Measurements from ENCODE around the gene ZSWIM5.
"Not testable (repeated sequence)": the region's sequence is repeated elsewhere in the genome, so short reads cannot be mapped to it uniquely, and the experiment has no call there.

Gene ZSWIM5

GRCh38 chr1:45103534-45103933 lies 102.9 kb downstream of the ZSWIM5 start:
- Histone ChIP-seq H3K4me1 (ENCODE audit: insufficient read depth, low read length) (no peaks in the 10 kb centered on the region), H3K9me3 (ENCODE audit: control insufficient read depth, insufficient read depth, low read length) (no peaks in the 10 kb centered on the region; the same call in none of the 2 replicates), H3K9ac (ENCODE audit: low read depth, low read length) (no peak overlapping the region), H3K36me3 (ENCODE audit: insufficient read depth, low read length) (no peaks in the 10 kb centered on the region)

- Histone ChIP-seq H3K9me3 (ENCODE audit: control insufficient read depth, insufficient read depth, low read length) (no peaks in the 10 kb centered on the region; the same call in 1 of the 2 replicates), H3K9ac (ENCODE audit: low read depth, low read length) (no peak overlapping the region), H3K4me1 (ENCODE audit: insufficient read depth, low read length) (no peaks in the 10 kb centered on the region), H3K36me3 (ENCODE audit: insufficient read depth, low read length) (no peaks in the 10 kb centered on the region)
Observed at GRCh38 chr1:45101947-45102346, 104.5 kb downstream of the ZSWIM5 start.

- not testable (repeated sequence) for H3K36me3 ChIP-seq (ENCODE audit: insufficient read depth, low read length); H3K9me3 ChIP-seq (ENCODE audit: control insufficient read depth, insufficient read depth, low read length); H3K4me1 ChIP-seq (ENCODE audit: insufficient read depth, low read length); H3K9ac ChIP-seq (ENCODE audit: low read depth, low read length)
Observed at GRCh38 chr1:45101528-45101927, 104.9 kb downstream of the ZSWIM5 start.

GRCh38 chr1:45097944-45098343 lies 108.5 kb downstream of the ZSWIM5 start:
- Histone ChIP-seq H3K4me1 (ENCODE audit: insufficient read depth, low read length) (no peaks in the 10 kb centered on the region), H3K9ac (ENCODE audit: low read depth, low read length) (no peak overlapping the region), H3K36me3 (ENCODE audit: insufficient read depth, low read length) (no peaks in the 10 kb centered on the region), H3K9me3 (ENCODE audit: control insufficient read depth, insufficient read depth, low read length) (no peaks in the 10 kb centered on the region)

GRCh38 chr1:45097079-45097478 lies 109.3 kb downstream of the ZSWIM5 start:
- H3K9me3 ChIP-seq (ENCODE audit: control insufficient read depth, insufficient read depth, low read length) = no peaks in the 10 kb centered on the region
- H3K36me3 ChIP-seq (ENCODE audit: insufficient read depth, low read length) = no peaks in the 10 kb centered on the region
- H3K9ac ChIP-seq (ENCODE audit: low read depth, low read length) = no peak overlapping the region
- H3K4me1 ChIP-seq (ENCODE audit: insufficient read depth, low read length) = no peaks in the 10 kb centered on the region

GRCh38 chr1:45095450-45095849 lies 111.0 kb downstream of the ZSWIM5 start:
- Histone ChIP-seq H3K9me3 (ENCODE audit: control insufficient read depth, insufficient read depth, low read length) (no peaks in the 10 kb centered on the region), H3K36me3 (ENCODE audit: insufficient read depth, low read length) (no peaks in the 10 kb centered on the region), H3K9ac (ENCODE audit: low read depth, low read length) (no peak overlapping the region), H3K4me1 (ENCODE audit: insufficient read depth, low read length) (no peaks in the 10 kb centered on the region)

- H3K9me3 ChIP-seq (ENCODE audit: control insufficient read depth, insufficient read depth, low read length); H3K36me3 ChIP-seq (ENCODE audit: insufficient read depth, low read length); H3K9ac ChIP-seq (ENCODE audit: low read depth, low read length); H3K4me1 ChIP-seq (ENCODE audit: insufficient read depth, low read length): not testable (repeated sequence)
Observed at GRCh38 chr1:45094371-45094770, 112.0 kb downstream of the ZSWIM5 start.

- H3K36me3 ChIP-seq (ENCODE audit: insufficient read depth, low read length) = no peaks in the 10 kb centered on the region
- H3K9me3 ChIP-seq (ENCODE audit: control insufficient read depth, insufficient read depth, low read length) = no peaks in the 10 kb centered on the region
- H3K9ac ChIP-seq (ENCODE audit: low read depth, low read length) = no peak overlapping the region
- H3K4me1 ChIP-seq (ENCODE audit: insufficient read depth, low read length) = no peaks in the 10 kb centered on the region
Observed at GRCh38 chr1:45093334-45093733, 113.1 kb downstream of the ZSWIM5 start.

- H3K9me3 ChIP-seq (ENCODE audit: control insufficient read depth, insufficient read depth, low read length) = no peaks in the 10 kb centered on the region
- H3K36me3 ChIP-seq (ENCODE audit: insufficient read depth, low read length) = no peaks in the 10 kb centered on the region
- H3K4me1 ChIP-seq (ENCODE audit: insufficient read depth, low read length) = no peaks in the 10 kb centered on the region
- no peak overlapping the region for H3K9ac ChIP-seq (ENCODE audit: low read depth, low read length)
Observed at GRCh38 chr1:45089711-45090110, 116.7 kb downstream of the ZSWIM5 start.

- Histone ChIP-seq H3K9me3 (ENCODE audit: control insufficient read depth, insufficient read depth, low read length) (no peaks in the 10 kb centered on the region), H3K36me3 (ENCODE audit: insufficient read depth, low read length) (no peaks in the 10 kb centered on the region), H3K4me1 (ENCODE audit: insufficient read depth, low read length) (no peaks in the 10 kb centered on the region), H3K9ac (ENCODE audit: low read depth, low read length) (no peak overlapping the region)
Observed at GRCh38 chr1:45084562-45084961, 121.8 kb downstream of the ZSWIM5 start.

- no peaks in the 10 kb centered on the region for H3K4me1 ChIP-seq (ENCODE audit: insufficient read depth, low read length)
- no peaks in the 10 kb centered on the region for H3K36me3 ChIP-seq (ENCODE audit: insufficient read depth, low read length)
- no peak overlapping the region for H3K9ac ChIP-seq (ENCODE audit: low read depth, low read length)
- no peaks in the 10 kb centered on the region for H3K9me3 ChIP-seq (ENCODE audit: control insufficient read depth, insufficient read depth, low read length)
Observed at GRCh38 chr1:45079533-45079932, 126.9 kb downstream of the ZSWIM5 start.

- H3K9me3 ChIP-seq (ENCODE audit: control insufficient read depth, insufficient read depth, low read length); H3K36me3 ChIP-seq (ENCODE audit: insufficient read depth, low read length); H3K4me1 ChIP-seq (ENCODE audit: insufficient read depth, low read length); H3K9ac ChIP-seq (ENCODE audit: low read depth, low read length): not testable (repeated sequence)
Observed at GRCh38 chr1:45076959-45077358, 129.4 kb downstream of the ZSWIM5 start.

- H3K9ac ChIP-seq (ENCODE audit: low read depth, low read length) = no peak overlapping the region
Observed at GRCh38 chr1:45071567-45071966, 134.8 kb downstream of the ZSWIM5 start.

GRCh38 chr1:45067806-45068205 lies 138.6 kb downstream of the ZSWIM5 start:
- Histone ChIP-seq H3K36me3 (ENCODE audit: insufficient read depth, low read length) (no peaks in the 10 kb centered on the region), H3K4me1 (ENCODE audit: insufficient read depth, low read length) (no peaks in the 10 kb centered on the region), H3K9me3 (ENCODE audit: control insufficient read depth, insufficient read depth, low read length) (no peaks in the 10 kb centered on the region), H3K9ac (ENCODE audit: low read depth, low read length) (no peak overlapping the region)

More at GRCh38 chr1:45071567-45071966, 134.8 kb downstream of the ZSWIM5 start:
- H3K36me3 ChIP-seq (ENCODE audit: insufficient read depth, low read length) = no peaks in the 10 kb centered on the region
- H3K4me1 ChIP-seq (ENCODE audit: insufficient read depth, low read length) = no peaks in the 10 kb centered on the region
- H3K9me3 ChIP-seq (ENCODE audit: control insufficient read depth, insufficient read depth, low read length) = no peaks in the 10 kb centered on the region

GRCh38 chr1:45065083-45065482 lies 141.3 kb downstream of the ZSWIM5 start:
- no peaks in the 10 kb centered on the region; the same call in 1 of the 2 replicates for H3K36me3 ChIP-seq (ENCODE audit: insufficient read depth, low read length)

GRCh38 chr1:45062463-45062862 lies 143.9 kb downstream of the ZSWIM5 start:
- not testable (repeated sequence) for H3K9me3 ChIP-seq (ENCODE audit: control insufficient read depth, insufficient read depth, low read length); H3K9ac ChIP-seq (ENCODE audit: low read depth, low read length); H3K36me3 ChIP-seq (ENCODE audit: insufficient read depth, low read length); H3K4me1 ChIP-seq (ENCODE audit: insufficient read depth, low read length)

More at GRCh38 chr1:45065083-45065482, 141.3 kb downstream of the ZSWIM5 start:
- no peaks in the 10 kb centered on the region for H3K9me3 ChIP-seq (ENCODE audit: control insufficient read depth, insufficient read depth, low read length)
- no peak overlapping the region for H3K9ac ChIP-seq (ENCODE audit: low read depth, low read length)
- no peaks in the 10 kb centered on the region for H3K4me1 ChIP-seq (ENCODE audit: insufficient read depth, low read length)

Measured in ES-I3 (cell line).